Left colon (tissue), 2 donors: Measurements from ENCODE around the gene OLFM1. TPM values are rescaled to one million over a fixed set of nuclear protein-coding genes. Genes with fewer than 3 reads are reported as not detected.
"Not testable (repeated sequence)": the region's sequence is repeated elsewhere in the genome, so short reads cannot be mapped to it uniquely, and the experiment has no call there.

Source experiments
- ATAC-seq: fragments of 200-7000 bp; cut with Tn5 transposase; one replicate; pipeline ENCODE4 v1.9.1; 2020; ENCODE audit warnings: mild to moderate bottlenecking, moderate library complexity
- DNase-seq, 2 donors: peaks; one replicate each; pipeline ENCODE4 v3.0.0-alpha.2; 2020
- intact Hi-C, 2 donors: fragments of 100-400 bp; cut with DNase I in 1 of 2; cut with micrococcal nuclease in 1 of 2; formaldehyde crosslinking; loops; one replicate each; pipeline versions ENCODE4 v1.11.2 to v1.14.0; 2022; cut with DNase I, micrococcal nuclease
- total RNA-seq, 2 donors: library from RNA; stranded (reverse); fragmentation: NEBNext Ultra II Directional; extraction: Animal tissue kit (Norgen Biotek cat#: 25700); gene quantifications; one replicate each; pipeline ENCODE4 v1.2.1, GENCODE V29; 2021
- donor health status: DM: no; HTN: no; CAD: no.
- donor health status: DM: yes; HTN: yes; CAD: no.

The OLFM1 gene
- total RNA-seq, 2 donors from 2014 or later = 6.0 to 7.8 TPM

- no peak for ATAC-seq
Observed at GRCh38 chr9:135136991-135137832, 49.7 kb downstream of the OLFM1 start.

GRCh38 chr9:135138078-135138855, 50.8 kb downstream of the OLFM1 start:
- no peak for ATAC-seq
- DNase-seq = no peak
- intact Hi-C loops = no loop called here

More at GRCh38 chr9:135136991-135137832, 49.7 kb downstream of the OLFM1 start:
- DNase-seq = no peak
- intact Hi-C loops = no loop called here

- no peak for DNase-seq
- ATAC-seq = no peak
- intact Hi-C loops = no loop called here
Observed at GRCh38 chr9:135139366-135139959, 52.0 kb downstream of the OLFM1 start.

GRCh38 chr9:135141183-135141774, 53.8 kb downstream of the OLFM1 start:
- DNase-seq (no peak), ATAC-seq (no peak)
- intact Hi-C loops = no loop called here

GRCh38 chr9:135144581-135145170, 57.2 kb downstream of the OLFM1 start:
- no peak for ATAC-seq
- intact Hi-C loops = no loop called here
- DNase-seq = no peak

- ATAC-seq = no peak
- no peak for DNase-seq
- intact Hi-C loops = no loop called here
Observed at GRCh38 chr9:135145312-135145711, 57.8 kb downstream of the OLFM1 start.

GRCh38 chr9:135146241-135146640, 58.8 kb downstream of the OLFM1 start:
- intact Hi-C loops = no loop called here
- no peak for ATAC-seq

GRCh38 chr9:135146766-135147473, 59.5 kb downstream of the OLFM1 start:
- no peak for DNase-seq
- no peak for ATAC-seq
- intact Hi-C loops = no loop called here

More at GRCh38 chr9:135146241-135146640, 58.8 kb downstream of the OLFM1 start:
- DNase-seq = no peak

GRCh38 chr9:135147474-135147805, 60.0 kb downstream of the OLFM1 start:
- intact Hi-C loops = no loop called here
- no peak for DNase-seq
- ATAC-seq = no peak

GRCh38 chr9:135147938-135148337, 60.5 kb downstream of the OLFM1 start:
- no peak for ATAC-seq
- DNase-seq = no peak
- intact Hi-C loops = no loop called here

GRCh38 chr9:135148386-135148785, 60.9 kb downstream of the OLFM1 start:
- intact Hi-C loops = no loop called here
- DNase-seq (no peak), ATAC-seq (no peak)

GRCh38 chr9:135149901-135150300, 62.4 kb downstream of the OLFM1 start:
- ATAC-seq, DNase-seq, intact Hi-C loops: not testable (repeated sequence)

GRCh38 chr9:135150981-135151380, 63.5 kb downstream of the OLFM1 start:
- DNase-seq (no peak), ATAC-seq (no peak)
- intact Hi-C loops = no loop called here

- DNase-seq (no peak), ATAC-seq (no peak)
- intact Hi-C loops = no loop called here
Observed at GRCh38 chr9:135151757-135152613, 64.5 kb downstream of the OLFM1 start.

GRCh38 chr9:135152614-135153334, 65.3 kb downstream of the OLFM1 start:
- DNase-seq (no peak), ATAC-seq (peak; percentile 32)
- intact Hi-C loops = no loop called here

GRCh38 chr9:135154050-135154615, 66.7 kb downstream of the OLFM1 start:
- no peak for DNase-seq
- no peak for ATAC-seq
- intact Hi-C loops = no loop called here

GRCh38 chr9:135155396-135155795, 67.9 kb downstream of the OLFM1 start:
- ATAC-seq (no peak), DNase-seq (no peak)
- intact Hi-C loops = no loop called here
